GM21576 (cell line): Measurements from ENCODE around the gene THOC1.

Experiments used
- ATAC-seq: cut with Tn5 transposase; IDR thresholded peaks from one replicate; pipeline ENCODE4 v1.9.1; 2021; ENCODE audit warnings: mild to moderate bottlenecking, moderate library complexity; ENCODE audit not compliant: unreplicated experiment

THOC1 gene

GRCh38 chr18:215448-216010 lies 52.3 kb downstream of the THOC1 start:
- ATAC-seq, result no peak

GRCh38 chr18:213966-214365 lies 53.9 kb downstream of the THOC1 start:
- no peak for ATAC-seq

GRCh38 chr18:213505-213904 lies 54.3 kb downstream of the THOC1 start:
- no peak for ATAC-seq

- no peak for ATAC-seq
Measured at GRCh38 chr18:212780-213179, 55.1 kb downstream of the THOC1 start.

- ATAC-seq, result no peak
Measured at GRCh38 chr18:211582-211981, 56.3 kb downstream of the THOC1 start.

- ATAC-seq, result no peak
Measured at GRCh38 chr18:210733-211132, 57.1 kb downstream of the THOC1 start.

- no peak for ATAC-seq
Measured at GRCh38 chr18:210075-210474, 57.8 kb downstream of the THOC1 start.

GRCh38 chr18:199768-200167 lies 68.1 kb downstream of the THOC1 start:
- no peak for ATAC-seq

GRCh38 chr18:199214-199613 lies 68.6 kb downstream of the THOC1 start:
- ATAC-seq, result no peak

GRCh38 chr18:195651-196050 lies 72.2 kb downstream of the THOC1 start:
- ATAC-seq, result no peak

GRCh38 chr18:192801-193200 lies 75.0 kb downstream of the THOC1 start:
- no peak for ATAC-seq

GRCh38 chr18:191725-192124 lies 76.1 kb downstream of the THOC1 start:
- no peak for ATAC-seq

- no peak for ATAC-seq
Measured at GRCh38 chr18:189254-189653, 78.6 kb downstream of the THOC1 start.

- no peak for ATAC-seq
Measured at GRCh38 chr18:183769-184168, 84.1 kb downstream of the THOC1 start.

GRCh38 chr18:181711-182110 lies 86.1 kb downstream of the THOC1 start:
- ATAC-seq, result no peak

GRCh38 chr18:179499-179898 lies 88.3 kb downstream of the THOC1 start:
- no peak for ATAC-seq

GRCh38 chr18:172361-172760 lies 95.5 kb downstream of the THOC1 start:
- ATAC-seq, result no peak
